IPS-20b (cell line): Measurements from ENCODE around the gene MYO7A.

Source experiments
- H3K27ac ChIP-seq: one replicate; pipeline ENCODE4 v1.5.1; 2013; ENCODE audit warnings: low read length
- H3K27me3 ChIP-seq: 2 replicates; pipeline ENCODE4 v1.6.1; 2013; ENCODE audit warnings: mild to moderate bottlenecking, low read length, inconsistent platforms; ENCODE audit not compliant: insufficient read depth
- H3K36me3 ChIP-seq: 2 replicates; pipeline ENCODE4 v1.6.1; 2013; ENCODE audit warnings: low read depth, mild to moderate bottlenecking, inconsistent platforms, low read length, moderate library complexity; ENCODE audit not compliant: insufficient read depth
- H3K4me1 ChIP-seq: 2 replicates; pipeline ENCODE4 v1.6.1; 2013; ENCODE audit warnings: mild to moderate bottlenecking, control low read depth, inconsistent platforms, low read length, moderate library complexity; ENCODE audit not compliant: insufficient read depth
- H3K4me3 ChIP-seq: 2 replicates; pipeline ENCODE4 v1.5.1; 2013; ENCODE audit warnings: mild to moderate bottlenecking, low read length, inconsistent platforms
- H3K9ac ChIP-seq: 2 replicates; pipeline ENCODE4 v1.6.1; 2013; ENCODE audit warnings: low read depth, mild to moderate bottlenecking, inconsistent platforms, low read length, moderate library complexity
- H3K9me3 ChIP-seq: 2 replicates; pipeline ENCODE4 v1.6.1; 2013; ENCODE audit warnings: mild to moderate bottlenecking, low read depth, low read length, inconsistent platforms; ENCODE audit not compliant: insufficient read depth

Gene MYO7A

DNA sequence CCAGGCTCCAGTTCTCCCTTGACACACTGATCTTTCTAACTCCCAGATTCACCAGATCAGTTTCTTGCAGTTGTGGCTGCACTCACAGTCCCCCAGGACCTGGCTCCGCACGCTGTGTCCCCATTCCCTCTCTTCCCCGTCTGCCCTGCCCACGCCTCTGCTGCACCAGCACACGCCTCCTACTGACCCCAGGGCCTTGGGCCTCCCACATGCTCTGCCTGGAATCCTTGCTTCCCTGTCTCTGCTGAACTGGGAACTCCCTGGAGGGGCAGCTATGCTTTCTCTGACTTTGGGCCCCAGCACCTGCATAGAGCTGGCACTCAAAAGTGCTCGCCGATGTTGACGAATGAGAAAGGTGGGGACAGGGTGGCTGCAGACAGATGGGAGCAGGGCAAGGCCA is 68.9 kb downstream of the MYO7A start:
- Histone ChIP-seq H3K9ac (no peak overlapping the region), H3K4me1 (no peaks in the 10 kb centered on the region), H3K9me3 (0 out of 2 replicates have a peak, but pooled peaks cover 4% of the 10 kb centered on the region), H3K27me3 (no peaks in the 10 kb centered on the region), H3K4me3 (no peak overlapping the region), H3K27ac (no peak overlapping the region), H3K36me3 (no peaks in the 10 kb centered on the region)

GRCh38 chr11:77197626-77198320 is 69.7 kb downstream of the MYO7A start:
- Histone ChIP-seq H3K27ac (no peak overlapping the region), H3K36me3 (no peaks in the 10 kb centered on the region), H3K9me3 (no peaks in the 10 kb centered on the region), H3K4me1 (no peaks in the 10 kb centered on the region), H3K27me3 (no peaks in the 10 kb centered on the region), H3K9ac (no peak overlapping the region), H3K4me3 (no peak overlapping the region)

- no peaks in the 10 kb centered on the region for H3K9me3 ChIP-seq
- no peaks in the 10 kb centered on the region for H3K36me3 ChIP-seq
- H3K27ac ChIP-seq = no peak overlapping the region
- no peaks in the 10 kb centered on the region for H3K27me3 ChIP-seq
- no peak overlapping the region for H3K4me3 ChIP-seq
- no peak overlapping the region for H3K9ac ChIP-seq
- no peaks in the 10 kb centered on the region for H3K4me1 ChIP-seq
These were observed 70.4 kb downstream of the MYO7A start for GRCh38 chr11:77198440-77198849.

DNA sequence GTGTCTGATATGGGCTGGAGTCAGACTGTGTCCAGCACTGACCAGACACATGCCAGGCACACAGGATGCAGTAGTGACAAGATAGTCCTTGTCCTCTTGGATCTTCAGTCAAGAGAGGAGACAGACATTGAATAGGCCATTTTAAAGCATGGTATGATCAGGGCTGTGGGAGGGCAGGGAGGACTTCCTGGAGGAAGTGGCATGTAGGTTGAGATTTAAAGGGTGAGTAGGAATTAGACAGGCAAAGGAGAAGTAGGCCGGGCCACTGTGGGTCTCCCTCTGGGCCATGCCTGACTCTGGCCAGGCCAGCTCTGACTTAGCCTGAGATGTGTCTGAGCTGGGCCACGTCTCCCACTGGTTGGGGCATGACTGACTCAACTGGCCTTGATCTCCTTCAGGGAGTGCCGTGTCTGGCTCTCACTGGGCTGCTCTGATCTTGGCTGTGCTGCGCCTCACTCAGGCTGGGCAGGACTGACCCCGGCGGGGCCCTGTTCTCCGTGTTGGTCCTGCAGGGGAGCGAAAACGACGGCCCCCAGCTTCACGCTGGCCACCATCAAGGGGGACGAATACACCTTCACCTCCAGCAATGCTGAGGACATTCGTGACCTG is 71.2 kb downstream of the MYO7A start:
- H3K27ac ChIP-seq = no peak overlapping the region
- H3K4me1 ChIP-seq = no peaks in the 10 kb centered on the region
- H3K9me3 ChIP-seq = no peaks in the 10 kb centered on the region
- H3K36me3 ChIP-seq = no peaks in the 10 kb centered on the region
- H3K27me3 ChIP-seq = no peaks in the 10 kb centered on the region
- no peak overlapping the region for H3K4me3 ChIP-seq
- no peak overlapping the region for H3K9ac ChIP-seq

GRCh38 chr11:77200351-77201268 is 72.6 kb downstream of the MYO7A start:
- no peaks in the 10 kb centered on the region for H3K27me3 ChIP-seq
- no peak overlapping the region for H3K9ac ChIP-seq
- H3K27ac ChIP-seq = no peak overlapping the region
- no peaks in the 10 kb centered on the region for H3K4me1 ChIP-seq
- H3K36me3 ChIP-seq = no peaks in the 10 kb centered on the region
- H3K9me3 ChIP-seq = no peaks in the 10 kb centered on the region
- no peak overlapping the region for H3K4me3 ChIP-seq

DNA sequence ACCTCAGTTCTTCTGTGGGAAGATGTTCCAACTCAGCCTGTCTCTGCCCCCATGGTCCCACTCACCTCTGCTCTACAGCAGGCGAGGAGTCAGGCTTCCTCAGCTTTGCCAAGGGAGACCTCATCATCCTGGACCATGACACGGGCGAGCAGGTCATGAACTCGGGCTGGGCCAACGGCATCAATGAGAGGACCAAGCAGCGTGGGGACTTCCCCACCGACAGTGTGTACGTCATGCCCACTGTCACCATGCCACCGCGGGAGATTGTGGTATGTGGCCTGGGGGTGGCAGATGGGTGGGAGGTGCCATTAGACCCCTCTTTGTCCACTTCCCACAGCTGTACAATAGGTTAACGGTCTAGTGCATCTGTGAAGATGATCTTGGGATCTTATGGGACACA is 73.3 kb downstream of the MYO7A start:
- no peak overlapping the region for H3K9ac ChIP-seq
- no peak overlapping the region for H3K4me3 ChIP-seq
- H3K27ac ChIP-seq = no peak overlapping the region
- H3K36me3 ChIP-seq = no peaks in the 10 kb centered on the region
- H3K27me3 ChIP-seq = no peaks in the 10 kb centered on the region
- H3K9me3 ChIP-seq = no peaks in the 10 kb centered on the region
- no peaks in the 10 kb centered on the region for H3K4me1 ChIP-seq

- Histone ChIP-seq H3K27ac (no peak overlapping the region), H3K27me3 (no peaks in the 10 kb centered on the region), H3K9me3 (no peaks in the 10 kb centered on the region), H3K36me3 (no peaks in the 10 kb centered on the region), H3K9ac (no peak overlapping the region), H3K4me3 (no peak overlapping the region), H3K4me1 (no peaks in the 10 kb centered on the region)
These were observed 74.2 kb downstream of the MYO7A start for GRCh38 chr11:77201991-77202841.

DNA sequence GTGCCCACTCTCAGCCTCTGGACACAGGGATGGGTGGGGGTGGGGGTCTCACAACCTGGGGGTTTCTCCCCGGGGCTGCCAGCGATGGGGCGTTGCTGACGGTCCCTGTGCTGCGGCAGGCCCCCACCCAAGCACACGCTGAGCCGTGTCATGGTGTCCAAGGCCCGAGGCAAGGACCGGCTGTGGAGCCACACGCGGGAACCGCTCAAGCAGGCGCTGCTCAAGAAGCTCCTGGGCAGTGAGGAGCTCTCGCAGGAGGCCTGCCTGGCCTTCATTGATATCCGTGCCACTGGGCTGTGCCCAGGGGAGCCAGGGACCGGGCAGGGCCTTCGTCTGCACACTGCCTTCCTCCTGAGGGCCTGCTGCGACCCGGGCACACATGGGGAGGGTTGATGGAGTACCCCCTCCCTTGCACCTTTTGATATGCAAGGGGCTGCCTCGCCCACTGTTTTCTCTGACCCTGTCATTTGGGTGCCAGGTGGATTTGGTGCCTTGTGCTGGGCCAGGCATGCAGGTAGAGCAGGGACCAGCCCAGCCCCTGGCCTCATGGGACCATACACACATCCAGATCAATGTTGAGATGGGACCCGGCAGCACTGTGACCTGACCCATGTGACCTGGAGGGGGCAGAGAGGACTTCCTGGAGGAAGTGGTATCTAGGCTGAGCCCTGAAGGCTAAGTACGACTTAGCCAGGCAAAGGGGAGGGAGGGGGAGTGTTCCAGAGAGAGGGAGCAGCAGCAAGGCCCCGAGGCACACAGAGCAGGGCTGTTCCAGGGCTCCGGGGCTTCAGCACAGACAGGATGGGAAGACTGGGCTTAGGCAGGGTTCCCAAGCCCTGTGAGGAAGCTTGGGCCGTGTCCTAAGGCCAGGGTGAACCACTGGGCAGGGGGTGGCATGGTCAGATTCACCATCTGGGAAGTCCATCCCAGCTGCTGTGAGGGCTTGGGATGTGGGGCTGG is 75.2 kb downstream of the MYO7A start:
- H3K27ac ChIP-seq = no peak overlapping the region
- H3K4me1 ChIP-seq = no peaks in the 10 kb centered on the region
- H3K9ac ChIP-seq = no peak overlapping the region
- H3K27me3 ChIP-seq = no peaks in the 10 kb centered on the region
- no peaks in the 10 kb centered on the region for H3K9me3 ChIP-seq
- H3K36me3 ChIP-seq = no peaks in the 10 kb centered on the region
- no peak overlapping the region for H3K4me3 ChIP-seq

DNA sequence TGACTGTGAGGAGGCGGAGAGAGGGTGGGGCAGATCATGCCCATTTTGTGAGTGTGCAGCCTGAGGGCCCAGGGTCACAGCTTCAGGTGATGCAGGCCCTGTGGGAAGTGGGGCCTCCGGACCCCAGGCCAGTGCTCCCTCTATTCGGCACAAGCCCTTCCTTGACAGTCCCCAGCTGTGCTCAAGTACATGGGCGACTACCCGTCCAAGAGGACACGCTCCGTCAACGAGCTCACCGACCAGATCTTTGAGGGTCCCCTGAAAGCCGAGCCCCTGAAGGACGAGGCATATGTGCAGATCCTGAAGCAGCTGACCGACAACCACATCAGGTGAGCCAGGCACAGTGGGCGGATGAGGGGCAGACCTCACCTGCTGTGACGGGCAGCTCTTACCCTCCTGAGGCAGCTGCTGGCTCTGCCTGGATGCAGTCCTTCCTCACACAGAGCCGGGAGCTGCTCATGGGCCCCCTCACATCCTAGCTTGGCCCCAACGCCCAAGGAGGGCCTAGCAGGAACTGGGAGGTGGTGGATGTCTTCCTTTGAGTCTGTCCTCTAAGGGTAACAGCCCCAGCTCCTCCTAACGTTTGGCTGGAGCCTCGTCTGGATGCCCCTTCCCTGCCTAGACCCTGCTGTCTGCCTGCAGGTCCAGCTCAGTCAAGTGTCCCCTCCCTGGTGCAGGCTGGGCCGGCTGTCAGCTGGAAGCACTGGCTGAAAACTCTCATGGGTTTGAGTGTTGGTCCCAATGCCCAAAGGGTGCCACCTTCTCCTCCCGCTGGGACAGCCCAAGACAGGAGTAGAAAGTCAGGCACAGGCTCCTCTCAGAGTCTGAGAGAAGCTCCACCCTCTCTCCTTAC is 76.1 kb downstream of the MYO7A start:
- Histone ChIP-seq H3K36me3 (no peaks in the 10 kb centered on the region), H3K27ac (no peak overlapping the region), H3K4me1 (no peaks in the 10 kb centered on the region), H3K27me3 (no peaks in the 10 kb centered on the region), H3K9me3 (no peaks in the 10 kb centered on the region), H3K9ac (no peak overlapping the region), H3K4me3 (no peak overlapping the region)
